ENCODE results near the gene ACTMAP.

Gene ACTMAP

DNA sequence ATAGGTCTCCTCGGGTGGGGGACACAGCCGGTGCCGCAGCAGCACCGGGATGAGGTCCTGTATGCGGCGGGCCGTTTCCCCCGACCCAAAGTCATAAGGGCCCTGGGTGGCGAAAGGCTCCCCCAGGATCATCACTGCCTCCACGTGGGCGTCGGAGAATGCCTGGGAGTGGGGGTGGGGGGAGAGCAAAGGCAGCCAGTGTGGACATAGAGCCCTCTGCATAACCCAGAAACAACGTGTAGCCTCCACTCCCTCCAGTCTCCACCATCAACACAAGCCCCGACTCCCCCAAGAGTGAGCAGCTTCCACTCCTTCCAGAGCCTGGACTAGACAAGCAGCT, 58.1 kb downstream of the ACTMAP start:
- DNase-seq: no peak

DNA sequence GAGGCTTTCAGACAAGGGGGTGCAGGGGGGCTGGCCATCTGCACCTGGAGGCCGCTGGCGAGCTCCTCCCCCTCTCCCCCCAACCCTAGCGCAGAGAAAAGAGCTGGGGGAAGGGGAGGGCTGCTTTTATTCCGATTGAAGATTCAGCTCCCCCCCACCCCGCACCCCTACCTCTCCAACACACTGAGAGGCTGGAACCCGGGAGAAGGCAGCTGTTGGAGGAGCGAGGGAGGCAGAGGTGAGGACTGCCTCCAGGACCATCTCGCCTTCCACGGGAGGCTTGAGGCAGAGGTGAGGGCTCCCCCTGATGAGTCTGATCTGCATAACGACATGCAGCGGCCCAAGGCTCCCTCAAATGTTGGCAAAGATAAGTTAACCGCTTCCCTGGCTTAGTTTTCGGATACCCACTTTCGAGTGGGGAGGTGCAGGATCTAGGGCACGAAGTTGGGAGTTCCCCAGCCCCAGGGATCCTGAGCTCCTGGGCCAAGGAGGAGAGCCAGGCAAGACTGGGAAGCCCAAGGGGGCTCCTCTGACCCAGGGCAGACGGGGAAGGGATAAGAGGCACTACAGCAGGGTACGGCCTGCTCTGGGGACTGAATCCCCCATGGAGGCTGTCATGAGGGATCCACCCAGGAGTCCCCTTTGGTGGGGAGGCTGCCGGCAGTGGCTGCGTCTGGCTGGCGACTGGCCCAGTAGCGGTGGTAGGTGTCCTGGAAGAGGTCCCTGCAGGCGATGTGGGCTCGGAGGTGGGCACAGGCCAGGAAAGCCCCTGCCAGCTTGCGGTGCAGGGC, 58.7 kb downstream of the ACTMAP start:
- DNase-seq: no peak
